CD4-positive, alpha-beta T cell (primary cell): ENCODE results near the gene LIPA. TPM values are rescaled to one million over a fixed set of nuclear protein-coding genes. Genes with fewer than 3 reads are reported as not detected.

Experiments
- ATAC-seq: fragments of 200-7000 bp; cut with Tn5 transposase; one replicate; pipeline ENCODE4 v1.10.0; 2022; ENCODE audit warnings: mild to moderate bottlenecking; ENCODE audit not compliant: poor library complexity
- CTCF ChIA-PET: fragments of 350-600 bp; sonication (Branson Sonifier 250); formaldehyde crosslinking; loops from one replicate; lab custom pipeline; 2021; ENCODE audit warnings: antibody characterized with exemption, inconsistent platforms; lab: Charles Lee
- POLR2A ChIA-PET: fragments of 350-600 bp; sonication (Branson Sonifier 250); formaldehyde crosslinking; loops from one replicate; lab custom pipeline; 2021; ENCODE audit warnings: antibody characterized with exemption, inconsistent platforms; lab: Charles Lee
- DNase-seq, 14 experiments: peaks; one replicate each; pipeline ENCODE4 v3.0.0-alpha.2; 2013 to 2020; ENCODE audit warnings: mixed read lengths in 2 of 14
- H3K27ac ChIP-seq, 2 donors: one replicate each; pipeline versions ENCODE4 v1.5.1 to v1.7.0; 2013; ENCODE audit warnings: low read length in 2 of 2, low read depth in 1 of 2, mild to moderate bottlenecking in 1 of 2
- H3K27me3 ChIP-seq, 2 experiments: 1 replicate in 1 of 2; 2 replicates in 1 of 2; pipeline versions ENCODE4 v1.6.1 to v1.7.0; 2013; ENCODE audit warnings: low read length in 2 of 2, control low read depth in 1 of 2, mild to moderate bottlenecking in 1 of 2, moderate library complexity in 1 of 2; ENCODE audit not compliant: insufficient read depth in 2 of 2, control insufficient read depth in 1 of 2
- H3K36me3 ChIP-seq: one replicate; pipeline ENCODE4 v1.6.1; 2013; ENCODE audit warnings: low read length, control low read depth; ENCODE audit not compliant: insufficient read depth
- H3K4me1 ChIP-seq: one replicate; pipeline ENCODE4 v1.6.1; 2013; ENCODE audit warnings: low read length, control low read depth; ENCODE audit not compliant: insufficient read depth
- H3K4me3 ChIP-seq: one replicate; pipeline ENCODE4 v1.5.1; 2013; ENCODE audit warnings: mild to moderate bottlenecking, low read length, moderate library complexity
- H3K9me3 ChIP-seq, 2 experiments: 1 replicate in 1 of 2; 2 replicates in 1 of 2; pipeline versions ENCODE4 v1.6.1 to v1.7.0; 2013; ENCODE audit warnings: low read length in 2 of 2, mild to moderate bottlenecking in 2 of 2, control low read depth in 1 of 2, moderate library complexity in 1 of 2; ENCODE audit not compliant: control insufficient read depth in 1 of 2, insufficient read depth in 1 of 2
- H3K27ac Mint-ChIP-seq: one replicate; pipeline ENCODE4 v1.8.0; 2020; ENCODE audit warnings: mixed read lengths
- H3K27me3 Mint-ChIP-seq: one replicate; pipeline ENCODE4 v1.8.0; 2021; ENCODE audit warnings: mixed read lengths
- H3K36me3 Mint-ChIP-seq: one replicate; pipeline ENCODE4 v1.8.0; 2021; ENCODE audit warnings: low read depth, mixed read lengths
- H3K4me1 Mint-ChIP-seq: one replicate; pipeline ENCODE4 v1.8.0; 2021; ENCODE audit warnings: low read depth, mixed read lengths
- H3K4me3 Mint-ChIP-seq: one replicate; pipeline ENCODE4 v1.8.0; 2020; ENCODE audit warnings: mild to moderate bottlenecking, mixed read lengths
- H3K9me3 Mint-ChIP-seq: one replicate; pipeline ENCODE4 v1.8.0; 2020; ENCODE audit warnings: mixed read lengths
- CTCF ChIP-seq: fragments of 200-600 bp; IDR thresholded peaks from one replicate; pipeline ENCODE4 v1.8.0; 2022; ENCODE audit warnings: antibody characterized with exemption, mild to moderate bottlenecking
- intact Hi-C, 2 experiments: fragments of 100-400 bp; cut with DNase I in 1 of 2; cut with micrococcal nuclease in 1 of 2; formaldehyde crosslinking; loops; one replicate each; pipeline versions ENCODE4 v1.15.1 to v1.9.0; 2023 to 2025; cut with DNase I, micrococcal nuclease
- total RNA-seq, 174 experiments: library from RNA in 2 of 174; stranded (reverse) in 2 of 174; gene quantifications; one replicate each; pipeline ENCODE4 v1.2.3 and lab custom pipeline; 2021 to 2026

Gene LIPA
- total RNA-seq, 2 experiments from 2014 or later, result 15.6 to 16.4 TPM

GRCh38 chr10:89216056-89216455 is 35.5 kb downstream of the LIPA start:
- intact Hi-C loops, result loop anchor here in 1 of 2 experiments (2.0 to 10.0 kb wide), 3 partner anchors 347 to 651 kb away; no protein-coding TSS in a partner anchor
- Mint-ChIP-seq H3K36me3 (peaks cover 47% of the 10 kb centered on the region), H3K27me3 (peaks cover 9% of the 10 kb centered on the region), H3K4me1 (peaks cover 10% of the 10 kb centered on the region), H3K4me3 (no peak overlapping the region), H3K9me3 (no peaks in the 10 kb centered on the region), H3K27ac (no peak overlapping the region)
- CTCF ChIA-PET, result interaction anchor here (1.0 kb wide), 1 partner anchor 29 kb away, joined by 3 read pairs; no protein-coding TSS in a partner anchor
- H3K4me3 ChIP-seq, result no peak overlapping the region
- TF ChIP-seq CTCF, result no peak
- H3K36me3 ChIP-seq, result peaks cover 24% of the 10 kb centered on the region
- no peak overlapping the region for H3K27ac ChIP-seq
- ATAC-seq (no peak), DNase-seq (no peak)
- H3K4me1 ChIP-seq, result peaks cover 3% of the 10 kb centered on the region
- no peaks in the 10 kb centered on the region for H3K27me3 ChIP-seq
- POLR2A ChIA-PET, result interaction anchor here (1.2 kb wide), 1 partner anchor 9 kb away, joined by 3 read pairs; the partner anchor contains the start of gene CH25H
- no peaks in the 10 kb centered on the region for H3K9me3 ChIP-seq

GRCh38 chr10:89215511-89215910 is 36.1 kb downstream of the LIPA start:
- Histone ChIP-seq H3K9me3 (no peaks in the 10 kb centered on the region), H3K27ac (no peak overlapping the region), H3K4me3 (no peak overlapping the region), H3K27me3 (no peaks in the 10 kb centered on the region), H3K36me3 (peaks cover 21% of the 10 kb centered on the region), H3K4me1 (peaks cover 3% of the 10 kb centered on the region)
- ChIA-PET POLR2A (interaction anchor here (1.2 kb wide), 1 partner anchor 8 kb away, joined by 3 read pairs; the partner anchor contains the start of gene CH25H), CTCF (interaction anchor here (1.0 to 2.4 kb wide), 2 partner anchors 29 to 186 kb away, joined by 3 to 12 read pairs; no protein-coding TSS in a partner anchor)
- no peak for TF ChIP-seq CTCF
- H3K27me3 Mint-ChIP-seq, result peaks cover 14% of the 10 kb centered on the region
- no peak overlapping the region for H3K27ac Mint-ChIP-seq
- no peak for ATAC-seq
- intact Hi-C loops, result loop anchor here in 1 of 2 experiments (2.0 to 10.0 kb wide), 3 partner anchors 379 to 651 kb away; no protein-coding TSS in a partner anchor
- H3K4me3 Mint-ChIP-seq, result no peak overlapping the region
- no peak for DNase-seq
- peaks cover 10% of the 10 kb centered on the region for H3K4me1 Mint-ChIP-seq
- no peaks in the 10 kb centered on the region for H3K9me3 Mint-ChIP-seq
- H3K36me3 Mint-ChIP-seq, result peaks cover 43% of the 10 kb centered on the region

- Mint-ChIP-seq H3K4me1 (peaks cover 10% of the 10 kb centered on the region), H3K27ac (no peak overlapping the region), H3K4me3 (no peak overlapping the region), H3K36me3 (peaks cover 34% of the 10 kb centered on the region), H3K27me3 (peaks cover 21% of the 10 kb centered on the region), H3K9me3 (no peaks in the 10 kb centered on the region)
- peaks cover 2 to 6% of the 10 kb centered on the region in 2 experiments for H3K27me3 ChIP-seq
- peaks cover 3% of the 10 kb centered on the region for H3K4me1 ChIP-seq
- intact Hi-C loops, result loop anchor here in 1 of 2 experiments (1.0 to 10.0 kb wide), 4 partner anchors 279 to 650 kb away; no protein-coding TSS in a partner anchor
- peaks cover 14% of the 10 kb centered on the region for H3K36me3 ChIP-seq
- no peaks in the 10 kb centered on the region for H3K9me3 ChIP-seq
- no peak for TF ChIP-seq CTCF
- H3K27ac ChIP-seq, result no peak overlapping the region
- ATAC-seq (no peak), DNase-seq (no peak)
- ChIA-PET POLR2A (interaction anchor here (1.7 kb wide), 1 partner anchor 200 kb away, joined by 5 read pairs; the partner anchor contains the start of gene IFIT5), CTCF (interaction anchor here (2.4 to 2.5 kb wide), 2 partner anchors 185 to 281 kb away, joined by 12 to 17 read pairs; no protein-coding TSS in a partner anchor)
- no peak overlapping the region for H3K4me3 ChIP-seq
Measured at GRCh38 chr10:89214566-89215165, 36.9 kb downstream of the LIPA start.
